Neural cell (in vitro differentiated cells): ENCODE measurements around the gene SGIP1. TPM values are rescaled to one million over a fixed set of nuclear protein-coding genes. Genes with fewer than 3 reads are reported as not detected.
A peak's percentile ranks its signal among the peaks of the same experiment; 100 is the strongest.

ENCODE experiments used
- H2AFZ ChIP-seq: fragments of 200-600, 300-800 bp; sonication (generic), shearing (Covaris generic); 2 replicates; pipeline ENCODE4 v1.6.0; 2014; ENCODE audit warnings: low read depth, mild to moderate bottlenecking, antibody characterized with exemption, low read length, moderate library complexity
- H3F3A ChIP-seq: fragments of 200-600 bp; shearing (Covaris generic); 2 replicates; pipeline ENCODE4 v1.6.1; 2016; ENCODE audit warnings: mild to moderate bottlenecking, moderate library complexity, mixed read lengths, antibody characterized with exemption, low read length; ENCODE audit not compliant: insufficient read depth, poor library complexity, severe bottlenecking
- H3K27ac ChIP-seq: fragments of 200-600, 300-800 bp; sonication (generic), shearing (Covaris generic); 2 replicates; pipeline ENCODE4 v1.5.1; 2014; ENCODE audit warnings: mild to moderate bottlenecking, low read length, moderate library complexity
- H3K27me3 ChIP-seq: fragments of 300-800, 200-600 bp; sonication (generic), shearing (Covaris generic); 2 replicates; pipeline ENCODE4 v1.6.0; 2014; ENCODE audit warnings: mild to moderate bottlenecking, low read depth, low read length, moderate library complexity; ENCODE audit not compliant: insufficient read depth
- H3K36me3 ChIP-seq: fragments of 300-800, 200-600 bp; sonication (generic), shearing (Covaris generic); 2 replicates; pipeline ENCODE4 v1.5.1; 2014; ENCODE audit warnings: mild to moderate bottlenecking, antibody characterized with exemption, low read length, moderate library complexity; ENCODE audit not compliant: insufficient read depth
- H3K4me2 ChIP-seq: fragments of 300-800, 200-600 bp; sonication (generic), shearing (Covaris generic); 2 replicates; pipeline ENCODE4 v1.6.0; 2014; ENCODE audit warnings: mild to moderate bottlenecking, low read length
- H3K4me3 ChIP-seq: fragments of 300-800, 200-600 bp; sonication (generic), shearing (Covaris generic); 2 replicates; pipeline ENCODE4 v1.5.1; 2014; ENCODE audit warnings: mild to moderate bottlenecking, low read length, moderate library complexity
- H3K79me2 ChIP-seq: fragments of 200-600 bp; shearing (Covaris generic); replicated peaks from 2 replicates; pipeline ENCODE4 v1.6.0; 2014; ENCODE audit warnings: mild to moderate bottlenecking, low read length, moderate library complexity; ENCODE audit not compliant: insufficient read depth
- H3K9ac ChIP-seq: fragments of 300-800, 200-600 bp; sonication (generic), shearing (Covaris generic); 2 replicates; pipeline ENCODE4 v1.6.1; 2016; ENCODE audit warnings: mild to moderate bottlenecking, low read length, mixed read lengths
- H3K9me2 ChIP-seq: fragments of 200-600 bp; shearing (Covaris generic); 2 replicates; pipeline ENCODE4 v1.6.1; 2016; ENCODE audit warnings: mild to moderate bottlenecking, low read length, mixed read lengths; ENCODE audit not compliant: insufficient read depth
- H3K9me3 ChIP-seq: fragments of 200-600, 300-800 bp; sonication (generic), shearing (Covaris generic); 2 replicates; pipeline ENCODE4 v1.6.1; 2016; ENCODE audit warnings: mild to moderate bottlenecking, mixed run types, low read length, moderate library complexity, mixed read lengths
- H4K20me1 ChIP-seq: fragments of 200-600 bp; shearing (Covaris generic); 2 replicates; pipeline ENCODE4 v1.6.1; 2016; ENCODE audit warnings: mild to moderate bottlenecking, mixed run types; ENCODE audit not compliant: insufficient read depth
- CTCF ChIP-seq: fragments of 450-650 bp; IDR thresholded peaks from 2 replicates; pipeline ENCODE4 v1.5.1; 2014; ENCODE audit warnings: antibody characterized with exemption, mild to moderate bottlenecking, moderate library complexity; ENCODE audit not compliant: poor library complexity, severe bottlenecking
- EZH2 ChIP-seq: fragments of 200-600, 300-800 bp; shearing (Covaris generic), sonication (generic); IDR thresholded peaks from 2 replicates; pipeline ENCODE4 v1.6.1; 2014; ENCODE audit warnings: antibody characterized with exemption, low read length, borderline replicate concordance, mild to moderate bottlenecking; ENCODE audit not compliant: insufficient read depth, poor library complexity, severe bottlenecking
- MXI1 ChIP-seq: fragments of 450-650 bp; conservative IDR thresholded peaks from 2 replicates; pipeline ENCODE4 v1.6.1; 2014; ENCODE audit warnings: antibody characterized with exemption, mild to moderate bottlenecking; ENCODE audit not compliant: poor library complexity, severe bottlenecking
- POLR2AphosphoS5 ChIP-seq: IDR thresholded peaks from 2 replicates; pipeline ENCODE4 v1.6.1; 2012
- RAD21 ChIP-seq: fragments of 450-650 bp; conservative IDR thresholded peaks from 2 replicates; pipeline ENCODE4 v1.6.1; 2014; ENCODE audit warnings: antibody characterized with exemption, mild to moderate bottlenecking, moderate library complexity
- REST ChIP-seq: IDR thresholded peaks from 2 replicates; pipeline ENCODE4 v1.6.1; 2012; ENCODE audit warnings: borderline replicate concordance
- SMC3 ChIP-seq: fragments of 450-650 bp; conservative IDR thresholded peaks from 2 replicates; pipeline ENCODE4 v1.6.1; 2014; ENCODE audit warnings: antibody characterized with exemption, mild to moderate bottlenecking, moderate library complexity; ENCODE audit not compliant: poor library complexity
- TAF1 ChIP-seq: IDR thresholded peaks from 2 replicates; pipeline ENCODE4 v1.6.1; 2012; ENCODE audit warnings: low read depth
- polyA plus RNA-seq: library from polyadenylated mRNA; depleted of rRNA; stranded (reverse); fragments of >200 nt; gene quantifications from 2 replicates; pipeline ENCODE4 v1.2.3, GENCODE V29; 2014

The SGIP1 gene
- polyA plus RNA-seq, 1 donor from 2014 or later, result 50.5 TPM

GRCh38 chr1:66705110-66705509 lies 171.2 kb downstream of the SGIP1 start:
- no peak overlapping the region for H2AFZ ChIP-seq
- peaks cover 5% of the 10 kb centered on the region for H3F3A ChIP-seq
- no peak overlapping the region for H3K4me3 ChIP-seq
- no peak overlapping the region for H3K27ac ChIP-seq
- TF ChIP-seq TAF1 (no peak), CTCF (no peak)
- no peaks in the 10 kb centered on the region for H3K27me3 ChIP-seq
- H3K79me2 ChIP-seq, result no peaks in the 10 kb centered on the region
- no peaks in the 10 kb centered on the region for H3K9me2 ChIP-seq
- H3K4me2 ChIP-seq, result no peak overlapping the region
- H3K9ac ChIP-seq, result no peak overlapping the region
- no peaks in the 10 kb centered on the region for H3K9me3 ChIP-seq
- no peaks in the 10 kb centered on the region for H4K20me1 ChIP-seq
- no peaks in the 10 kb centered on the region for H3K36me3 ChIP-seq

GRCh38 chr1:66711420-66711819 lies 177.5 kb downstream of the SGIP1 start:
- Histone ChIP-seq H4K20me1 (no peaks in the 10 kb centered on the region), H3K79me2 (no peaks in the 10 kb centered on the region), H3F3A (no peaks in the 10 kb centered on the region), H3K27ac (no peak overlapping the region), H3K9me3 (no peaks in the 10 kb centered on the region), H2AFZ (no peak overlapping the region), H3K4me2 (no peak overlapping the region), H3K36me3 (no peaks in the 10 kb centered on the region), H3K9ac (no peak overlapping the region), H3K9me2 (no peaks in the 10 kb centered on the region), H3K27me3 (no peaks in the 10 kb centered on the region), H3K4me3 (no peak overlapping the region)
- TF ChIP-seq RAD21, result peak; percentile 9
- no peak for TF ChIP-seq EZH2
- no peak for TF ChIP-seq POLR2AphosphoS5
- no peak for TF ChIP-seq MXI1
- TF ChIP-seq CTCF, result no peak
- no peak for TF ChIP-seq REST
- no peak for TF ChIP-seq SMC3
